ENCODE measurements around the gene TEX38. TPM values are rescaled to one million over a fixed set of nuclear protein-coding genes. Genes with fewer than 3 reads are reported as not detected.

TEX38 gene
- total RNA-seq, 1 experiment from 2014 or later: not detected

Other genes with a start within 250 kb of the TEX38 start
- gene DMBX1, start 182.0 kb upstream of the TEX38 start, total RNA-seq (2014; rRNA removed; shearing (Covaris generic)): not detected in 2 replicates
- not detected in 2 replicates for gene KNCN, start 120.2 kb upstream of the TEX38 start, total RNA-seq (2014; rRNA removed; shearing (Covaris generic))
- 16.7 and 16.8 TPM in 2 replicates for gene MKNK1, start 67.6 kb upstream of the TEX38 start, total RNA-seq (2014; rRNA removed; shearing (Covaris generic))
- gene MOB3C, start 55.0 kb upstream of the TEX38 start, total RNA-seq (2014; rRNA removed; shearing (Covaris generic)): 7.0 and 8.4 TPM in 2 replicates
- 67.6 and 75.1 TPM in 2 replicates for gene ATPAF1, start 3.5 kb upstream of the TEX38 start, total RNA-seq (2014; rRNA removed; shearing (Covaris generic))
- 52.2 and 66.0 TPM in 2 replicates for gene EFCAB14, start 47.3 kb downstream of the TEX38 start, total RNA-seq (2014; rRNA removed; shearing (Covaris generic))
- gene CYP4B1, start 127.2 kb downstream of the TEX38 start, total RNA-seq (2014; rRNA removed; shearing (Covaris generic)): not detected in 2 replicates